PC-9 (cell line): ENCODE results near the gene PTGR3.

Source experiments
- EZH2 ChIP-seq: fragments of 200-600 bp; sonication (generic); IDR thresholded peaks from 2 replicates; pipeline ENCODE4 v1.8.0; 2017; ENCODE audit warnings: antibody characterized with exemption, low read depth
- TF ChIP-seq, protein P1 (sequence below): fragments of 200-600 bp; sonication (generic); conservative IDR thresholded peaks from 2 replicates; pipeline ENCODE4 v1.6.1; 2017; ENCODE audit warnings: mixed run types, antibody characterized with exemption, mild to moderate bottlenecking, moderate library complexity

DNA sequence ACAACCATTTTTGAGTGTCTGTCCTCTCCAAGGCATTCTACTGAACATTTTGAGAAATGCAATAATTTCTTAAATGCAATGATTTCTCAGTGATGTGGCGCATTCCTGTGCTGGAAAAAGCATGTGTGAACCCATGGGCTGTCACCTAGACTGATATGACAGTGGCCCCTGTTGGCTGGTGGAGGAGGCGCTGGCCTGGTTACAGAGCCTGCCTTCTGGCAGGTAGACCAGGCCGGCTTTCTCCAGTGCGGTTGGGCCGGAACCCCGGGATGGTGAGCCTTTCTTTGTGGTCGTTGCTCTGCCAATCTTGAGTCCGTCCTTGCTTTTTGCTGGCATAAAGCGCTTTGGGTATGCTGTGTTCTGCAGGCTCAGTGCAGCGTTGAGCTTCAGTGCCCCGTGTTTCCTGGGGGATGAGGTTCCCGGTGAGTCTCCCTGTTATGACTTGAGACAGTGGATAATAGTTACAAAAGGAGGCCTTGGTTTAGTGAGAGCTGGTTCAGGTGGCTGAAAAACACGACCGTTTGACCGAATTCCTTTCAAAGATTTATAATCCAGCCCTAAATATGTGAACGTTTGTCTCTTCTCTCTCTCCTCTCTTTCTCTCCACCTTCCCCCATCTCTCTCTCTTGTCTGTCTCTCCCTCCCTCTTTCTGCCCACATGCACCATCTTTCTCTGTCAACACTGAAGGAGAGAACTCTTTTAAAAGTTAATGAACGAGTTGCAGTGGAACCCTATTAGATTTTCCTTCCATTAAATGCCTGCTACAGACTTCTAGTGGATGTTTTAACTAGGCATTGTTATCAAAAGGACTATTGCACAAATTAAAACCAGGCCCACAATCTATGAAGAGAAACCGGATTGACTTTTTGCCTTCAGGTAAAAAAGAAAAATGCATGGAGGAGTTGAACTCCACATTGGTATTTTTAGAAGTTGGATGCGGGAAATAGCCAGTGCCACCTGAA lies 35.7 kb upstream of the PTGR3 start:
- TF ChIP-seq, protein P1, sequence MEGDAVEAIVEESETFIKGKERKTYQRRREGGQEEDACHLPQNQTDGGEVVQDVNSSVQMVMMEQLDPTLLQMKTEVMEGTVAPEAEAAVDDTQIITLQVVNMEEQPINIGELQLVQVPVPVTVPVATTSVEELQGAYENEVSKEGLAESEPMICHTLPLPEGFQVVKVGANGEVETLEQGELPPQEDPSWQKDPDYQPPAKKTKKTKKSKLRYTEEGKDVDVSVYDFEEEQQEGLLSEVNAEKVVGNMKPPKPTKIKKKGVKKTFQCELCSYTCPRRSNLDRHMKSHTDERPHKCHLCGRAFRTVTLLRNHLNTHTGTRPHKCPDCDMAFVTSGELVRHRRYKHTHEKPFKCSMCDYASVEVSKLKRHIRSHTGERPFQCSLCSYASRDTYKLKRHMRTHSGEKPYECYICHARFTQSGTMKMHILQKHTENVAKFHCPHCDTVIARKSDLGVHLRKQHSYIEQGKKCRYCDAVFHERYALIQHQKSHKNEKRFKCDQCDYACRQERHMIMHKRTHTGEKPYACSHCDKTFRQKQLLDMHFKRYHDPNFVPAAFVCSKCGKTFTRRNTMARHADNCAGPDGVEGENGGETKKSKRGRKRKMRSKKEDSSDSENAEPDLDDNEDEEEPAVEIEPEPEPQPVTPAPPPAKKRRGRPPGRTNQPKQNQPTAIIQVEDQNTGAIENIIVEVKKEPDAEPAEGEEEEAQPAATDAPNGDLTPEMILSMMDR = no peak; the same call in 1 of the 2 replicates
- no peak for TF ChIP-seq EZH2
